Measurements from ENCODE around the gene VAT1L. TPM values are rescaled to one million over a fixed set of nuclear protein-coding genes. Genes with fewer than 3 reads are reported as not detected.

The VAT1L gene
- not detected in 2 replicates for total RNA-seq (2014; rRNA removed; shearing (Covaris generic); ENCODE audit: low replicate concordance)

GRCh38 chr16:77788181-77789084 lies at the start of gene VAT1L:
Gene VAT1L (plus strand): TSS chr16:77788564. CDS start chr16:77788683, 119 bp downstream.
- in situ Hi-C loops (cut with HindIII; ENCODE audit: low pct_unique_long_range_greater_than_20kb, low sequenced_read_pairs) = no loop called here

GRCh38 chr16:77738706-77739558 lies 49.4 kb upstream of the VAT1L start:
- in situ Hi-C loops (cut with HindIII; ENCODE audit: low pct_unique_long_range_greater_than_20kb, low sequenced_read_pairs) = no loop called here
- no peak for DNase-seq (ENCODE audit: low read depth)

More at GRCh38 chr16:77788181-77789084, at the start of gene VAT1L:
- DNase-seq (ENCODE audit: low read depth) = peak; percentile 56

- in situ Hi-C loops (cut with HindIII; ENCODE audit: low pct_unique_long_range_greater_than_20kb, low sequenced_read_pairs) = no loop called here
- no peak for DNase-seq (ENCODE audit: low read depth)
Measured at GRCh38 chr16:77739559-77739892, 48.8 kb upstream of the VAT1L start.

- in situ Hi-C loops (cut with HindIII; ENCODE audit: low pct_unique_long_range_greater_than_20kb, low sequenced_read_pairs) = no loop called here
- no peak for DNase-seq (ENCODE audit: low read depth)
Measured at GRCh38 chr16:77744141-77744540, 44.2 kb upstream of the VAT1L start.

- no peak for DNase-seq (ENCODE audit: low read depth)
- in situ Hi-C loops (cut with HindIII; ENCODE audit: low pct_unique_long_range_greater_than_20kb, low sequenced_read_pairs) = no loop called here
Measured at GRCh38 chr16:77745972-77746371, 42.4 kb upstream of the VAT1L start.

- no peak for DNase-seq (ENCODE audit: low read depth)
- in situ Hi-C loops (cut with HindIII; ENCODE audit: low pct_unique_long_range_greater_than_20kb, low sequenced_read_pairs) = no loop called here
Measured at GRCh38 chr16:77748421-77749005, 39.9 kb upstream of the VAT1L start.

GRCh38 chr16:77749415-77749814 lies 38.9 kb upstream of the VAT1L start:
- DNase-seq (ENCODE audit: low read depth) = no peak
- in situ Hi-C loops (cut with HindIII; ENCODE audit: low pct_unique_long_range_greater_than_20kb, low sequenced_read_pairs) = no loop called here

GRCh38 chr16:77758046-77758445 lies 30.3 kb upstream of the VAT1L start:
- in situ Hi-C loops (cut with HindIII; ENCODE audit: low pct_unique_long_range_greater_than_20kb, low sequenced_read_pairs) = no loop called here

GRCh38 chr16:77758508-77758907 lies 29.9 kb upstream of the VAT1L start:
- in situ Hi-C loops (cut with HindIII; ENCODE audit: low pct_unique_long_range_greater_than_20kb, low sequenced_read_pairs) = no loop called here
- no peak for DNase-seq (ENCODE audit: low read depth)

More at GRCh38 chr16:77758046-77758445, 30.3 kb upstream of the VAT1L start:
- DNase-seq (ENCODE audit: low read depth) = no peak

GRCh38 chr16:77759201-77759600 lies 29.2 kb upstream of the VAT1L start:
- in situ Hi-C loops (cut with HindIII; ENCODE audit: low pct_unique_long_range_greater_than_20kb, low sequenced_read_pairs) = no loop called here

GRCh38 chr16:77759821-77760220 lies 28.5 kb upstream of the VAT1L start:
- no peak for DNase-seq (ENCODE audit: low read depth)
- in situ Hi-C loops (cut with HindIII; ENCODE audit: low pct_unique_long_range_greater_than_20kb, low sequenced_read_pairs) = no loop called here

More at GRCh38 chr16:77759201-77759600, 29.2 kb upstream of the VAT1L start:
- DNase-seq (ENCODE audit: low read depth) = no peak

- in situ Hi-C loops (cut with HindIII; ENCODE audit: low pct_unique_long_range_greater_than_20kb, low sequenced_read_pairs) = no loop called here
- DNase-seq (ENCODE audit: low read depth) = no peak
Measured at GRCh38 chr16:77760800-77761199, 27.6 kb upstream of the VAT1L start.

GRCh38 chr16:77761204-77761603 lies 27.2 kb upstream of the VAT1L start:
- in situ Hi-C loops (cut with HindIII; ENCODE audit: low pct_unique_long_range_greater_than_20kb, low sequenced_read_pairs) = no loop called here

GRCh38 chr16:77762262-77762661 lies 26.1 kb upstream of the VAT1L start:
- in situ Hi-C loops (cut with HindIII; ENCODE audit: low pct_unique_long_range_greater_than_20kb, low sequenced_read_pairs) = no loop called here
- no peak for DNase-seq (ENCODE audit: low read depth)

More at GRCh38 chr16:77761204-77761603, 27.2 kb upstream of the VAT1L start:
- no peak for DNase-seq (ENCODE audit: low read depth)

GRCh38 chr16:77763994-77764393 lies 24.4 kb upstream of the VAT1L start:
- in situ Hi-C loops (cut with HindIII; ENCODE audit: low pct_unique_long_range_greater_than_20kb, low sequenced_read_pairs) = no loop called here
- DNase-seq (ENCODE audit: low read depth) = no peak

- in situ Hi-C loops (cut with HindIII; ENCODE audit: low pct_unique_long_range_greater_than_20kb, low sequenced_read_pairs) = no loop called here
Measured at GRCh38 chr16:77767211-77767610, 21.2 kb upstream of the VAT1L start.

GRCh38 chr16:77767826-77768225 lies 20.5 kb upstream of the VAT1L start:
- in situ Hi-C loops (cut with HindIII; ENCODE audit: low pct_unique_long_range_greater_than_20kb, low sequenced_read_pairs) = no loop called here
- no peak for DNase-seq (ENCODE audit: low read depth)

More at GRCh38 chr16:77767211-77767610, 21.2 kb upstream of the VAT1L start:
- DNase-seq (ENCODE audit: low read depth) = no peak

Data from Caki2 (cell line).